NCI-H2081 (cell line): ENCODE data around the gene DCBLD1.
A peak's percentile ranks its signal among the peaks of the same experiment; 100 is the strongest.
"Not testable (repeated sequence)": the region's sequence is repeated elsewhere in the genome, so short reads cannot be mapped to it uniquely, and the experiment has no call there.

Experiments
- DNase-seq, 2 experiments: peaks; one replicate each; lab custom pipeline; 2025; lab: John Stamatoyannopoulos, UW

Gene DCBLD1

GRCh38 chr6:117482240-117483003, at the start of gene DCBLD1:
Gene DCBLD1 (plus strand): TSS chr6:117482674. CDS start chr6:117482782, 108 bp downstream.
- peak; percentile 56 to 76 for DNase-seq

GRCh38 chr6:117440706-117441525, 41.6 kb upstream of the DCBLD1 start:
- no peak for DNase-seq

GRCh38 chr6:117441824-117442264, 40.6 kb upstream of the DCBLD1 start:
- no peak for DNase-seq

GRCh38 chr6:117442313-117442712, 40.2 kb upstream of the DCBLD1 start:
- DNase-seq: not testable (repeated sequence)

- no peak for DNase-seq
Measured at GRCh38 chr6:117444600-117444999, 37.9 kb upstream of the DCBLD1 start.

- DNase-seq: no peak
Measured at GRCh38 chr6:117446861-117447260, 35.6 kb upstream of the DCBLD1 start.

GRCh38 chr6:117448011-117448410, 34.5 kb upstream of the DCBLD1 start:
- no peak for DNase-seq

GRCh38 chr6:117448732-117449485, 33.6 kb upstream of the DCBLD1 start:
- DNase-seq: no peak

- peak; percentile 50 to 55 for DNase-seq
Measured at GRCh38 chr6:117449549-117450439, 32.7 kb upstream of the DCBLD1 start.

GRCh38 chr6:117451671-117452070, 30.8 kb upstream of the DCBLD1 start:
- DNase-seq: no peak

- no peak for DNase-seq
Measured at GRCh38 chr6:117456250-117456649, 26.2 kb upstream of the DCBLD1 start.

- no peak for DNase-seq
Measured at GRCh38 chr6:117456998-117457397, 25.5 kb upstream of the DCBLD1 start.

GRCh38 chr6:117459204-117459944, 23.1 kb upstream of the DCBLD1 start:
- DNase-seq: no peak

- DNase-seq: no peak
Measured at GRCh38 chr6:117463762-117464665, 18.5 kb upstream of the DCBLD1 start.

GRCh38 chr6:117464700-117465099, 17.8 kb upstream of the DCBLD1 start:
- no peak for DNase-seq

GRCh38 chr6:117465691-117466090, 16.8 kb upstream of the DCBLD1 start:
- DNase-seq: no peak

- no peak for DNase-seq
Measured at GRCh38 chr6:117467876-117468275, 14.6 kb upstream of the DCBLD1 start.

GRCh38 chr6:117468527-117468926, 13.9 kb upstream of the DCBLD1 start:
- not testable (repeated sequence) for DNase-seq

GRCh38 chr6:117469356-117469755, 13.1 kb upstream of the DCBLD1 start:
- DNase-seq: no peak
